Neuronal stem cell (in vitro differentiated cells): ENCODE measurements around the gene RAD23B.

Experiments used
- DNase-seq: peaks from one replicate; pipeline ENCODE4 v3.0.0-alpha.2; 2013; ENCODE audit warnings: low spot score
- H2AFZ ChIP-seq: one replicate; pipeline ENCODE4 v1.6.1; 2013; ENCODE audit warnings: mild to moderate bottlenecking, low read length, inconsistent platforms
- H2AK5ac ChIP-seq: 2 replicates; pipeline ENCODE4 v1.6.1; 2013; ENCODE audit warnings: low read depth, mild to moderate bottlenecking, inconsistent platforms, low read length, moderate library complexity, mixed read lengths
- H2BK120ac ChIP-seq: 2 replicates; pipeline ENCODE4 v1.6.1; 2013; ENCODE audit warnings: low read depth, mild to moderate bottlenecking, inconsistent platforms, low read length, moderate library complexity, mixed read lengths
- H2BK12ac ChIP-seq: one replicate; pipeline ENCODE4 v1.6.1; 2013; ENCODE audit warnings: low read length, inconsistent platforms
- H2BK15ac ChIP-seq: 2 replicates; pipeline ENCODE4 v1.6.1; 2013; ENCODE audit warnings: mild to moderate bottlenecking, low read length, inconsistent platforms, mixed read lengths
- H2BK5ac ChIP-seq: one replicate; pipeline ENCODE4 v1.6.1; 2013; ENCODE audit warnings: inconsistent platforms, mild to moderate bottlenecking, low read length, moderate library complexity
- H3K14ac ChIP-seq: one replicate; pipeline ENCODE4 v1.6.1; 2013; ENCODE audit warnings: low read length, inconsistent platforms
- H3K18ac ChIP-seq: 2 replicates; pipeline ENCODE4 v1.6.1; 2013; ENCODE audit warnings: low read length, inconsistent platforms
- H3K23ac ChIP-seq: 2 replicates; pipeline ENCODE4 v1.6.1; 2013; ENCODE audit warnings: low read depth, mild to moderate bottlenecking, mixed read lengths, low read length, inconsistent platforms; ENCODE audit not compliant: poor library complexity
- H3K27ac ChIP-seq: replicated peaks from 3 replicates; pipeline ENCODE4 v1.5.1; 2013; ENCODE audit warnings: low read length, inconsistent platforms
- H3K27me3 ChIP-seq, 3 experiments: 2 replicates each; pipeline ENCODE4 v1.6.1; 2013; ENCODE audit warnings: low read length in 3 of 3, mild to moderate bottlenecking in 2 of 3, inconsistent platforms in 1 of 3, low read depth in 1 of 3, mixed read lengths in 1 of 3, moderate library complexity in 1 of 3; ENCODE audit not compliant: control insufficient read depth in 3 of 3, insufficient read depth in 3 of 3
- H3K36me3 ChIP-seq, 2 donors: replicated peaks in 1 of 2; 2 replicates each; pipeline ENCODE4 v1.6.1; 2013; ENCODE audit warnings: low read length in 2 of 2; ENCODE audit not compliant: control insufficient read depth in 2 of 2, insufficient read depth in 2 of 2
- H3K4ac ChIP-seq: 2 replicates; pipeline ENCODE4 v1.6.1; 2013; ENCODE audit warnings: inconsistent platforms, mild to moderate bottlenecking, low read length, moderate library complexity
- H3K4me1 ChIP-seq, 2 donors: 1 replicate in 1 of 2; 2 replicates in 1 of 2; pipeline ENCODE4 v1.6.1; 2013; ENCODE audit warnings: low read length in 2 of 2, low read depth in 1 of 2; ENCODE audit not compliant: control insufficient read depth in 2 of 2, insufficient read depth in 1 of 2
- H3K4me2 ChIP-seq: one replicate; pipeline ENCODE4 v1.6.1; 2013; ENCODE audit warnings: mild to moderate bottlenecking, low read length, inconsistent platforms; ENCODE audit not compliant: insufficient read depth, poor library complexity, severe bottlenecking
- H3K4me3 ChIP-seq, 2 donors: 2 replicates each; pipeline ENCODE4 v1.5.1; 2013; ENCODE audit warnings: low read length in 2 of 2, mild to moderate bottlenecking in 2 of 2, inconsistent platforms in 1 of 2, moderate library complexity in 1 of 2
- H3K79me1 ChIP-seq: one replicate; pipeline ENCODE4 v1.6.1; 2013; ENCODE audit warnings: low read depth, mild to moderate bottlenecking, inconsistent platforms, low read length, moderate library complexity
- H3K9ac ChIP-seq: one replicate; pipeline ENCODE4 v1.6.1; 2013; ENCODE audit warnings: mild to moderate bottlenecking, low read depth, low read length, inconsistent platforms; ENCODE audit not compliant: poor library complexity
- H3K9me3 ChIP-seq, 2 donors: replicated peaks in 1 of 2; 2 replicates each; pipeline versions ENCODE3 to v1.6.1; 2013; ENCODE audit warnings: low read length in 2 of 2, mild to moderate bottlenecking in 2 of 2, inconsistent platforms in 1 of 2, low read depth in 1 of 2, mixed read lengths in 1 of 2, moderate library complexity in 1 of 2; ENCODE audit not compliant: control insufficient read depth in 2 of 2, insufficient read depth in 1 of 2
- H4K8ac ChIP-seq: one replicate; pipeline ENCODE4 v1.6.1; 2013; ENCODE audit warnings: low read depth, mild to moderate bottlenecking, inconsistent platforms, low read length, moderate library complexity
- H4K91ac ChIP-seq: one replicate; pipeline ENCODE4 v1.6.1; 2013; ENCODE audit warnings: low read length, low read depth, mild to moderate bottlenecking, inconsistent platforms; ENCODE audit not compliant: poor library complexity
- WGBS, 2 donors: extraction: QIAGEN DNeasy Blood & Tissue Kit; methylation state at CpG; one replicate each; pipeline ENCODE4 v1.1.7; 2013; ENCODE audit warnings: missing lambda C conversion rate in 2 of 2, mixed read lengths in 1 of 2; ENCODE audit not compliant: insufficient read length in 2 of 2, insufficient replicate concordance in 1 of 2; ENCODE audit errors: extremely low coverage in 2 of 2; 5-methylcytosine and 5-hydroxymethylcytosine counted together

RAD23B gene

DNA sequence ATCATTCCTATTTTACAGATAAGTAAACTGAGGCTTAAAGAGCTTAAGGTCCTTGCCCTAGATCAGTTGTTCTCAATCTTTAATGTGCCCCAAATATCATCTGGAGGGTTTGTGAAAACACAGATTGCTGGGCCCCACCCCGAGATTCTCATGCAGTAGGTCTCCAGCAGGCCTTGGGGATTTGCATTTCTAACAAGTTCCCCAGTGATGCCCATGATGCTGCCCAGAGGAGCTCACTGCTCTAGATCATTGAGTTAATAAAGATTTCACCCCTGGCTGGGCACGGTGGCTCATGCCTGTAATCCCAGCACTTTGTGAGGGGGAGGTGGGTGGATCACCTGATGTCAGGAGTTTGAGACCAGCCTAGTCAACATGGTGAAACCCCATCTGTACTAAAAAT, 42.8 kb upstream of the RAD23B start:
- Histone ChIP-seq H2BK5ac (no peak overlapping the region), H2AK5ac (no peak overlapping the region), H2AFZ (no peak overlapping the region), H2BK120ac (no peak overlapping the region), H4K91ac (no peak overlapping the region), H2BK12ac (no peak overlapping the region), H3K18ac (no peak overlapping the region), H3K79me1 (no peaks in the 10 kb centered on the region), H3K27ac (no peak overlapping the region), H3K4me2 (no peak overlapping the region), H3K36me3 (no peaks in the 10 kb centered on the region), H3K23ac (no peak overlapping the region), H4K8ac (no peak overlapping the region), H3K9ac (no peak overlapping the region), H3K14ac (no peak overlapping the region), H3K27me3 (peaks cover 0 to 4% (median 0%) of the 10 kb centered on the region in 3 experiments), H2BK15ac (no peak overlapping the region), H3K4me1 (no peaks in the 10 kb centered on the region), H3K4ac (no peak overlapping the region), H3K9me3 (no peaks in the 10 kb centered on the region), H3K4me3 (no peak overlapping the region)
- DNase-seq, result no peak
- WGBS, 2 donors, result no CpG with 5 or more reads among the region's 2 CpGs

DNA sequence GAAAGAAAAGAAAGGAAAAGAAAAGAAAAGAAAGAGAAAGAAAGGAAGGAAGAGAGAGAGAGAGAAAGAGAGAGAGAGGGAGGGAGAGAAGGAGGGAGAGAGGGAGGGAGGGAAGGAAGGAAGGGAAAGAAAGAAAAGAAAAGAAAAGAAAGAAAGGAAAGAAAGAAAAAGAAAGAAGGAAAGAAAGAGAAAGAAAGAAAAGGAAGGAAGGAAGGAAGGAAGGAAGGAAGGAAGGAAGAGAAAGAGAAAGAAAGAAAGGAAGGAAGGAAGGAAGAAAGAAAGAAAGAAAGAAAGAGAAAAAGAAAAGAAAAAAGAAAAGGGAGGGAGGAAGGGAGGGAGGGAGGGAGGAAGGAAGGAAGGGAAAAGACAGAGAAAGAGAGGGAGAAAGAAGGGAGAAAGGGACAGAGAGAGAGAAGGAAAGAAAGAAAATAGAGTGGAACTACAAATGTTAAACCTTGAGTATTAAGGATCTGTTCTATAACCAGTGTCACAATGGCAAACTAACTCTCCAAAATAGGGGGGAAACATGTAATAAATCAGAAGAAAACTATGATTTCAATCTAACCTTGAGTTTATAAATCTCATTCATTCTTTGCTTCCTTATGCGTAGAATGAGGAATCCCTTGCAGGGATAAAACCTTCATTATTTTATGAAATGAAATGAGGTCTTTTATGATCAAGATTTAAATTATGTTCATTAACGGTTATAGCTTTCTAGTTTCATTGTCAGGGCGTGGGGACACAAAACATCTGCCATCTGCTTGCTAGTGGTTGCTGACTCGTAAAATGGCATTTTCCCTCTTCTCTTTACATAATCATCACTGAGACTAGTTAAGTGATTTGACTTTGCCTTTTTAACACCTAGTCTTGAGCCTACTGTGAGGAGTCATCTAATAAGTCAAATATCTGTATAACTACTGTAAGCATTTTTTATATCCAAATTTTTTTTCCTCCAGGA, 40.7 kb upstream of the RAD23B start:
- no peak overlapping the region for H3K27ac ChIP-seq
- no peak overlapping the region for H2AK5ac ChIP-seq
- no peak overlapping the region for H3K18ac ChIP-seq
- H2BK12ac ChIP-seq, result no peak overlapping the region
- H3K4ac ChIP-seq, result no peak overlapping the region
- no peak overlapping the region for H3K9ac ChIP-seq
- H2BK5ac ChIP-seq, result no peak overlapping the region
- H3K9me3 ChIP-seq, result no peaks in the 10 kb centered on the region
- no peak overlapping the region for H2BK15ac ChIP-seq
- no peak overlapping the region for H3K14ac ChIP-seq
- no peak for DNase-seq
- no peak overlapping the region for H3K4me2 ChIP-seq
- H3K4me1 ChIP-seq, result no peaks in the 10 kb centered on the region
- no CpG with 5 or more reads among the region's 4 CpGs for WGBS, 2 donors
- H4K8ac ChIP-seq, result no peak overlapping the region
- H2AFZ ChIP-seq, result no peak overlapping the region
- no peak overlapping the region for H2BK120ac ChIP-seq
- no peaks in the 10 kb centered on the region for H3K79me1 ChIP-seq
- no peak overlapping the region for H3K23ac ChIP-seq
- no peak overlapping the region for H3K4me3 ChIP-seq
- no peak overlapping the region for H4K91ac ChIP-seq
- H3K36me3 ChIP-seq, result no peaks in the 10 kb centered on the region
- H3K27me3 ChIP-seq, result no peaks in the 10 kb centered on the region

DNA sequence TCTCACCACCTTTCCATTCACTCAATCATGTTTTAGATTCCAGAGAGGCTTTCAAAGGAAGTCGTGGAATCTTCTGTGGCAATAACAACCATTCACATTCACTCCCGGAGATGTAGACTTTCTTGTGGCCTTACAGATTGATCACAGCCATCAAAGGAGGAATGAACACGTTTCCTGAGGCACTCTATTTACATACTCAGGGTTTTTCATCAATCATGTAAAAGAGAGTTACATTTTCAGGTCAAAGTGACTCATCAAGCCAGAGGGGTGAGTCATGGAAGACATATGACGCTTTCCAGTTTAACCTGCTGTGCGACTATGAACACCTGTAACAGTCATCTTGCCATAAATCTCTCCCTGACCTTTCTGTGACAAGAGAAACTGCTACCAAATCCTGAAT, 39.3 kb upstream of the RAD23B start:
- H3K9ac ChIP-seq, result no peak overlapping the region
- H2BK15ac ChIP-seq, result no peak overlapping the region
- H2BK5ac ChIP-seq, result no peak overlapping the region
- H3K18ac ChIP-seq, result no peak overlapping the region
- H2AK5ac ChIP-seq, result no peak overlapping the region
- WGBS, 2 donors, result no CpG with 5 or more reads among the region's 5 CpGs
- H3K27me3 ChIP-seq, result no peaks in the 10 kb centered on the region
- H3K9me3 ChIP-seq, result no peaks in the 10 kb centered on the region
- H2AFZ ChIP-seq, result no peak overlapping the region
- H4K91ac ChIP-seq, result no peak overlapping the region
- no peak overlapping the region for H3K14ac ChIP-seq
- H4K8ac ChIP-seq, result no peak overlapping the region
- H3K36me3 ChIP-seq, result no peaks in the 10 kb centered on the region
- no peaks in the 10 kb centered on the region for H3K79me1 ChIP-seq
- no peak overlapping the region for H3K27ac ChIP-seq
- peaks cover under 1 to 2% of the 10 kb centered on the region in 2 donors for H3K4me1 ChIP-seq
- no peak overlapping the region for H3K4me3 ChIP-seq
- H3K23ac ChIP-seq, result no peak overlapping the region
- no peak overlapping the region for H3K4me2 ChIP-seq
- H3K4ac ChIP-seq, result no peak overlapping the region
- H2BK120ac ChIP-seq, result no peak overlapping the region
- no peak overlapping the region for H2BK12ac ChIP-seq
- DNase-seq, result no peak
